KMS-11 (cell line): ENCODE data around the gene CHAT.

Experiments
- H2AFZ ChIP-seq: fragments of 200-600 bp; sonication (generic); 2 replicates; pipeline ENCODE4 v1.6.1; 2016; ENCODE audit warnings: antibody characterized with exemption, mixed run types, low read depth
- H3K27ac ChIP-seq: fragments of 200-600 bp; sonication (generic); 2 replicates; pipeline ENCODE4 v1.6.1; 2016; ENCODE audit warnings: mild to moderate bottlenecking, mixed run types
- H3K27me3 ChIP-seq: fragments of 200-600 bp; sonication (generic); 2 replicates; pipeline ENCODE4 v1.6.1; 2017; ENCODE audit warnings: mild to moderate bottlenecking, low read depth, mixed run types, moderate library complexity; ENCODE audit not compliant: insufficient read depth
- H3K36me3 ChIP-seq: fragments of 200-600 bp; sonication (generic); 2 replicates; pipeline ENCODE4 v1.6.1; 2017; ENCODE audit warnings: mild to moderate bottlenecking, mixed run types; ENCODE audit not compliant: insufficient read depth
- H3K4me1 ChIP-seq: fragments of 200-600 bp; sonication (generic); 2 replicates; pipeline ENCODE4 v1.6.1; 2016; ENCODE audit warnings: mild to moderate bottlenecking, low read depth, mixed run types; ENCODE audit not compliant: poor library complexity, severe bottlenecking
- H3K4me2 ChIP-seq: fragments of 200-600 bp; sonication (generic); 2 replicates; pipeline ENCODE4 v1.7.0; 2016; ENCODE audit warnings: mild to moderate bottlenecking, mixed run types
- H3K4me3 ChIP-seq: fragments of 200-600 bp; sonication (generic); IDR thresholded peaks from 2 replicates; pipeline ENCODE4 v1.6.1; 2017; ENCODE audit warnings: low read depth, low read length, mixed read lengths; ENCODE audit not compliant: insufficient read depth
- H3K79me2 ChIP-seq: fragments of 200-600 bp; sonication (generic); 2 replicates; pipeline ENCODE4 v1.6.1; 2016; ENCODE audit warnings: low read depth, mixed run types; ENCODE audit not compliant: insufficient read depth
- H3K9ac ChIP-seq: fragments of 200-600 bp; sonication (generic); 2 replicates; pipeline ENCODE4 v1.6.1; 2016; ENCODE audit warnings: mild to moderate bottlenecking, mixed run types
- H4K20me1 ChIP-seq: fragments of 200-600 bp; sonication (generic); 2 replicates; pipeline ENCODE4 v1.6.1; 2016; ENCODE audit warnings: mild to moderate bottlenecking, mixed run types; ENCODE audit not compliant: insufficient read depth
- TF ChIP-seq, protein P1 (sequence below): fragments of 200-600 bp; sonication (generic); conservative IDR thresholded peaks from 2 replicates; pipeline ENCODE4 v1.6.1; 2017; ENCODE audit warnings: low read depth, mild to moderate bottlenecking, antibody characterized with exemption, low read length, moderate library complexity, mixed read lengths

Gene CHAT

DNA sequence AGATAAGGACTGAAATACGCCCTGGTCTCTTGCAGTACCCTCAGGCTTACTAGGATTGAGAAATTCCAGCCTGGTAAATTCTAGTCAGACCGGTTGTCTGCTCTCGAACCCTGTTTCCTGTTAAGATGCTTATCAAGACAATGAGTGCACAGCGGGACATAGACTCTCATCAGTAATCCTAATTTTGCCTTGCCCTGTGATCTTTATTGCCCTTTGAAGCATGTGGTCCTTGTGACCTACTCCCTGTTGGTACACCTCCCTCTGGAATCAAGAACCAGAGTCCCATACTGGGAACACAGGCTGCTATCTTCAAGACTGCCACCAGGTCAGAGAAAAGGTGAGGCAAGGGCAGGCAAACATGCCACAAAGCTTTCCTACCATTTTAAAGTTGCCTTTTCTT lies 72.8 kb downstream of the CHAT start:
- Histone ChIP-seq H3K79me2 (no peaks in the 10 kb centered on the region), H3K4me1 (no peaks in the 10 kb centered on the region), H2AFZ (no peak overlapping the region), H3K9ac (no peak overlapping the region), H3K4me3 (no peak overlapping the region), H3K36me3 (no peaks in the 10 kb centered on the region), H3K27me3 (no peaks in the 10 kb centered on the region), H3K27ac (no peak overlapping the region), H4K20me1 (no peaks in the 10 kb centered on the region), H3K4me2 (no peak overlapping the region)
- TF ChIP-seq, protein P1, sequence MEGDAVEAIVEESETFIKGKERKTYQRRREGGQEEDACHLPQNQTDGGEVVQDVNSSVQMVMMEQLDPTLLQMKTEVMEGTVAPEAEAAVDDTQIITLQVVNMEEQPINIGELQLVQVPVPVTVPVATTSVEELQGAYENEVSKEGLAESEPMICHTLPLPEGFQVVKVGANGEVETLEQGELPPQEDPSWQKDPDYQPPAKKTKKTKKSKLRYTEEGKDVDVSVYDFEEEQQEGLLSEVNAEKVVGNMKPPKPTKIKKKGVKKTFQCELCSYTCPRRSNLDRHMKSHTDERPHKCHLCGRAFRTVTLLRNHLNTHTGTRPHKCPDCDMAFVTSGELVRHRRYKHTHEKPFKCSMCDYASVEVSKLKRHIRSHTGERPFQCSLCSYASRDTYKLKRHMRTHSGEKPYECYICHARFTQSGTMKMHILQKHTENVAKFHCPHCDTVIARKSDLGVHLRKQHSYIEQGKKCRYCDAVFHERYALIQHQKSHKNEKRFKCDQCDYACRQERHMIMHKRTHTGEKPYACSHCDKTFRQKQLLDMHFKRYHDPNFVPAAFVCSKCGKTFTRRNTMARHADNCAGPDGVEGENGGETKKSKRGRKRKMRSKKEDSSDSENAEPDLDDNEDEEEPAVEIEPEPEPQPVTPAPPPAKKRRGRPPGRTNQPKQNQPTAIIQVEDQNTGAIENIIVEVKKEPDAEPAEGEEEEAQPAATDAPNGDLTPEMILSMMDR = no peak

DNA sequence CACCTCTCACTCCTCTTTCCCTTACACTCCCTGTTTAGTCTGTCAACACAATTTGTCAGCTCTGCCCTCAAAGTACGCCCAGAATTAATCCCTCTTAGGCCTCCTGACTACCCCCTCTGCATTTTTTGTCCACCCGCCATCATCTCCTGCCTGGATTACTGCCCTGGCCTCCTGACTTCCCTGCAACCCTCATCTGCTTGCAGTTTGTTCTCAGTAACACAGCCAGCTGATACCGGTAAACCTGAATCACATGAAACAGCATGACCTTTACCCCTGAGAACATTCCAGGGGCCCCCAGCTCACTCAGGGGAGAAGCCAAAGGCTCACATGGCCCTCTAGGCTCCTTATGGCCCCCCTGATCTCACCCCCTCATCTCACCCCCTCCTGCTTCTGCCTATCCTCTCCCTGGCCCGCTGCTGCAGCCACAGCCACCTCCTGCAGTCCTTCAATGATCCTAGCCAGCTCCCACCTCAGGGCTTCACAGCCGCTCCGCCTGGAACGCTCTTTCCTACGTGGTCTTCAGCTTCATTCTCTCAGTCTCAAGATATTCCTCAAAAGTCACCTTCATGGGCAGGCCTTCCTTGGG lies 74.5 kb downstream of the CHAT start:
- no peak overlapping the region for H3K27ac ChIP-seq
- no peaks in the 10 kb centered on the region for H3K27me3 ChIP-seq
- H4K20me1 ChIP-seq = no peaks in the 10 kb centered on the region
- H3K36me3 ChIP-seq = no peaks in the 10 kb centered on the region
- TF ChIP-seq, protein P1 = no peak
- H3K4me3 ChIP-seq = no peak overlapping the region
- H2AFZ ChIP-seq = no peak overlapping the region
- H3K4me2 ChIP-seq = no peak overlapping the region
- H3K9ac ChIP-seq = no peak overlapping the region
- no peaks in the 10 kb centered on the region for H3K79me2 ChIP-seq
- no peaks in the 10 kb centered on the region for H3K4me1 ChIP-seq

DNA sequence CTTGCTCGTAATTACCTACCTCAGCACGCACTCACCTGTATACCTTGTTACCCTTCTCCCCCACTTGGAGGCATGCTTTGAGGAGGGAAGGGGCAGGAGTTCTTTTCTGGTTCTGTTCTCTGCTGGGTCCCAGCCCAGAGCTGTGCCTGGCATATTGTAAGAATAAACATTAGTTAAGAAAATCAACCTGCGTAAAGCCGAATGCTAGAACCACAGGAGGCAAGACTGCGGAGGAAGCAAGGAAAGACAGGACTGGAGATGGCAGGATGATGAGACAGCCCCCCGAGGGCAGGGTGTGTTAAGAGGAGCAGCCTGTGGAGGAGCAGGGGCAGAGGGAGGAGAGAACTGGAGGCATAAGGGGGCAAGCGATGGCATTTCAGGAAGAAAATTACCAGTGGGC lies 75.1 kb downstream of the CHAT start:
- H3K9ac ChIP-seq = no peak overlapping the region
- no peaks in the 10 kb centered on the region for H3K36me3 ChIP-seq
- no peak overlapping the region for H3K4me2 ChIP-seq
- no peak overlapping the region for H2AFZ ChIP-seq
- TF ChIP-seq, protein P1 = no peak
- H3K4me3 ChIP-seq = no peak overlapping the region
- no peaks in the 10 kb centered on the region for H3K27me3 ChIP-seq
- H3K79me2 ChIP-seq = no peaks in the 10 kb centered on the region
- no peak overlapping the region for H3K27ac ChIP-seq
- no peaks in the 10 kb centered on the region for H4K20me1 ChIP-seq
- H3K4me1 ChIP-seq = no peaks in the 10 kb centered on the region

DNA sequence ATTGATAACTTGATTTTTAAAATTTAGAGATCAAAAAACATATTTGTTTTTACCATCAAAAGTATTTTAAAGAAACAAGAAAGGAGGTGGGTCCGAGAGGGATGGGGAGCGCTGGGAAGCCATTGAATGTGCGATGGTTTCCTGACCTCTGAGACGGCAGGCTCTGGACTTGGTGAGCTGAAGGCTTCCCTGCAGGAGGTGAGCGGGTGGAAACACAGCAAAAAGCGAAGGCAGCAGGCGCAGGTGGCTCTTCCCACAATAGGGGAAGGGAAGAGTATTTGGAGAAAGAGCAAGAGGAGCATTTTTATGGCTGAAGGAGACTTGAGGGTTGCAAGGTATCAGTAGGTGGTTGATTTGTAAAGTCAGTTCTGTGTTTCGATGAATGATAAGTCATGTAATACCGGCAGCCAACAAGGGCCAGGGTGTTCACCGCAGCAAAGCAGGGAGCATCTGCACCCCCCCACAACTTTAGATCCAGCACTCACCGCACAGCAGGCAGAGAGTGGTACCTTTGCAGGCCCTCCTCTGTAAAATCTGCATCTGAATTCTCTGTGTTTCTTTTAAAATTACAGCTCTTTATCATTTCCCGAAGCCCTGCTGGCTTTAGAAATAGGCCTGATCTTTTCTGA lies 76.2 kb downstream of the CHAT start:
- no peak overlapping the region for H3K27ac ChIP-seq
- TF ChIP-seq, protein P1 = no peak
- H3K4me2 ChIP-seq = no peak overlapping the region
- H3K4me3 ChIP-seq = no peak overlapping the region
- H2AFZ ChIP-seq = no peak overlapping the region
- H3K79me2 ChIP-seq = no peaks in the 10 kb centered on the region
- H3K36me3 ChIP-seq = no peaks in the 10 kb centered on the region
- H3K9ac ChIP-seq = no peak overlapping the region
- no peaks in the 10 kb centered on the region for H3K4me1 ChIP-seq
- H4K20me1 ChIP-seq = no peaks in the 10 kb centered on the region
- no peaks in the 10 kb centered on the region for H3K27me3 ChIP-seq
